AG04450 (cell line): ENCODE results near the gene IFIT2. TPM values are rescaled to one million over a fixed set of nuclear protein-coding genes. Genes with fewer than 3 reads are reported as not detected.
A peak's percentile ranks its signal among the peaks of the same experiment; 100 is the strongest.
"Not testable (repeated sequence)": the region's sequence is repeated elsewhere in the genome, so short reads cannot be mapped to it uniquely, and the experiment has no call there.

Experiments
- CTCF ChIA-PET: fragments of 300-600, 350-600 bp; formaldehyde crosslinking; extraction: SDS; loops from one replicate; lab custom pipeline; 2022; ENCODE audit warnings: antibody characterized with exemption, inconsistent platforms; lab: Charles Lee
- POLR2A ChIA-PET: fragments of 350-600 bp; formaldehyde crosslinking; extraction: SDS; loops from one replicate; lab custom pipeline; 2021; ENCODE audit warnings: antibody characterized with exemption, inconsistent platforms; lab: Yijun Ruan, JAX
- DNase-seq: peaks from one replicate; pipeline ENCODE4 v3.0.0-alpha.2; 2011; ENCODE audit warnings: low read depth, low spot score
- H3K27ac ChIP-seq: one replicate; pipeline ENCODE4 v1.5.1; 2012; ENCODE audit warnings: low read depth, low read length, control low read depth
- H3K27me3 ChIP-seq: one replicate; pipeline ENCODE4 v1.6.0; 2012; ENCODE audit warnings: low read length; ENCODE audit not compliant: control insufficient read depth, insufficient read depth
- H3K4me3 ChIP-seq: 2 replicates; pipeline ENCODE4 v1.5.1; 2011; ENCODE audit warnings: mild to moderate bottlenecking, low read depth, low read length, control low read depth
- H3K9me3 ChIP-seq: 2 replicates; pipeline ENCODE4 v1.5.1; 2012; ENCODE audit warnings: low read length; ENCODE audit not compliant: control insufficient read depth, insufficient read depth
- polyA plus RNA-seq: library from polyadenylated mRNA; depleted of rRNA; stranded (reverse); fragments of >200 nt; gene quantifications from 2 replicates; pipeline ENCODE4 v1.2.3, GENCODE V29; 2011
- TF ChIP-seq, protein P1 (sequence below): IDR thresholded peaks from 2 replicates; pipeline ENCODE4 v1.5.1; 2011; ENCODE audit warnings: low read depth, low read length, control low read depth, inconsistent platforms

The IFIT2 gene
- polyA plus RNA-seq, 1 experiment, result 3.8 TPM

DNA sequence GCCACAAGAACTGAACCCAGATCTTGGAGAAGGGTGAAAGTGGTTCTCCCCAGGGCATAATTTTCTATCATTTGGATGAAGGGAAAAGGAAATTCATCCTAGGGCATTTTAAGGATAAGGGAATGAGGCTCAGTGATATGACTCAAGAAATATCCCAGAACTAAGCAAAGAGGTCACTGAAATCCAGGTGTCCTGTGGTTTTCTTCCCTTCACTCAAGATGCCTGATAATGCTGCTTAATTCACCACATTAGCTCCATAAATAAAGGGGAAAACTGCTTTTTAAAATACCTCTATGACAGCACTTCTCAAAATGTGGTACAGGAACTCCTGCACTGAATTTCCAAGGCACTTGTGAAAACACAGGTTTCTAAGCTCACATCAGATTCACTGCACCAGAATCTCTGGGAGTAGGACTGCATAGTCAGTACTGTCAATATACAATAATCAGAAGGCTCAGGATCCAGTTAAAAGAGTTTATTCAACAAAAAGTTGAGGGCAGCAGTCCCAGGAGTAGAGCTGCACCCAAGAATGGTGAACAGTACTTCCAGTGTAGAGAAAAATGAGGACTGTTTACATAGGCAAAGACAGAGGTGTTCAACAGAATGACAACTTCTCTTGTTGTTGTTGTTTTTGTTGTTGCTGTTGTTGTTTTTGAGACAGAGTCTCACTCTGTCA, 28.8 kb downstream of the IFIT2 start:
- TF ChIP-seq, protein P1, sequence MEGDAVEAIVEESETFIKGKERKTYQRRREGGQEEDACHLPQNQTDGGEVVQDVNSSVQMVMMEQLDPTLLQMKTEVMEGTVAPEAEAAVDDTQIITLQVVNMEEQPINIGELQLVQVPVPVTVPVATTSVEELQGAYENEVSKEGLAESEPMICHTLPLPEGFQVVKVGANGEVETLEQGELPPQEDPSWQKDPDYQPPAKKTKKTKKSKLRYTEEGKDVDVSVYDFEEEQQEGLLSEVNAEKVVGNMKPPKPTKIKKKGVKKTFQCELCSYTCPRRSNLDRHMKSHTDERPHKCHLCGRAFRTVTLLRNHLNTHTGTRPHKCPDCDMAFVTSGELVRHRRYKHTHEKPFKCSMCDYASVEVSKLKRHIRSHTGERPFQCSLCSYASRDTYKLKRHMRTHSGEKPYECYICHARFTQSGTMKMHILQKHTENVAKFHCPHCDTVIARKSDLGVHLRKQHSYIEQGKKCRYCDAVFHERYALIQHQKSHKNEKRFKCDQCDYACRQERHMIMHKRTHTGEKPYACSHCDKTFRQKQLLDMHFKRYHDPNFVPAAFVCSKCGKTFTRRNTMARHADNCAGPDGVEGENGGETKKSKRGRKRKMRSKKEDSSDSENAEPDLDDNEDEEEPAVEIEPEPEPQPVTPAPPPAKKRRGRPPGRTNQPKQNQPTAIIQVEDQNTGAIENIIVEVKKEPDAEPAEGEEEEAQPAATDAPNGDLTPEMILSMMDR, result no peak
- CTCF ChIA-PET, result interaction anchor here (0.7 kb wide), 1 partner anchor 234 kb away, joined by 3 read pairs; no protein-coding TSS in a partner anchor
- Histone ChIP-seq H3K4me3 (no peak overlapping the region), H3K9me3 (no peaks in the 10 kb centered on the region), H3K27me3 (no peaks in the 10 kb centered on the region), H3K27ac (no peak overlapping the region)
- no peak for DNase-seq
- POLR2A ChIA-PET, result interaction anchor here (0.6 kb wide), 1 partner anchor 74 kb away, joined by 4 read pairs; no protein-coding TSS in a partner anchor

DNA sequence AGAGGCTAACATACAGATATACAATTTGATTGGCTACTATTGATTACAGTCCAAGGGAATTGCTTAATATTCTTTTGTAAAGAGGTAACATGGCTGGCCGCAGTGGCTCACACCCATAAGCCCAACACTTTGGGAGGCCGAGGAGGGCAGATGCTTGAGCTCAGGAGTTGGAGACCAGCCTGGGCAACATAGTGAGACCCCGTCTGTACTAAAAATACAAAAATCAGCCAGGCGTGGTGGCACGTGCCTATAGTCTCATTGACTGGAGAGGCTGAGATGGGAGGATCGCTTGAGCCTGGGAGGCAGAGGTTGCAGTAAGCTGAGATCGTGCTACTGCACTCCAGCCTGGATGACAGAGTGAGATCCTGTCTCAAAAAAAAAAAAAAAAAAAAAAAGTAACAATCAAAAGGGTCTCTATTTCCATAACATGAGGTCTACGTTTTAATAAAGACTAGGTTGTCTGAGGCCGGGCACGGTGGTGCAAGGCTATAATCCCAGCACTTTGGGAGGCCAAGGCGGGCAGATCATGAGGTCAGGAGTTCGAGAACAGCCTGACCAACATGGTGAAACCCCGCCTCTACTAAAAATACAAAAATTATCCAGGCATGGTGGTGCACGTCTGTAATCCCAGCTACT, 29.8 kb downstream of the IFIT2 start:
- DNase-seq, H3K9me3 ChIP-seq, H3K4me3 ChIP-seq, POLR2A ChIA-PET, H3K27ac ChIP-seq, H3K27me3 ChIP-seq: not testable (repeated sequence)
- CTCF ChIA-PET, result interaction anchor here (1.8 to 1.9 kb wide), 2 partner anchors 38 to 301 kb away, joined by 5 to 6 read pairs; no protein-coding TSS in a partner anchor

DNA sequence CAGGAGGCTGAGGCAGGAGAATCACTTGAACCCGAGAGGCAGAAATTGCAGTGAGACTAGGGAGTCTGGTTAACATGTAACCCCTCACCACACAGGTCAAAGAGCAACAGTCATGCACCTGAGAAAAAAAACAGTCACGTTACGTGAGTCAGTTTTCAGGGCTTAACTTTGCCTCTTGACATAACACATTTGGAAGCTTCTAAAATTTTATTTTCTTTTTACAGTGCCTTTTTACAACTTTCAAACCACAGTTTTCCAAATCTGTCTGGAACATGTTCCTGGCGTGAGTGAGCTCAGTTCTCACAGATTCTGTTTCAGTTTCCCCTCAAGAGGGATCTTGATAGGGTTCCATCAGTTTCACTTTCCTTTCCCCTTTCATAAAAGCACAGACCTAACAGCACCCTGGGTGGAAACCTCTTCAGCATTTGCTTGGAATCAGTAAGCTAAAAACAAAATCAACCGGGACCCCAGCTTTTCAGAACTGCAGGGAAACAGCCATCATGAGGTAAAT, 30.3 kb downstream of the IFIT2 start:
- H3K27ac ChIP-seq, result peak overlapping the region; percentile 23
- peak overlapping the region; percentile 42 for H3K4me3 ChIP-seq
- H3K9me3 ChIP-seq, result no peaks in the 10 kb centered on the region
- ChIA-PET CTCF (interaction anchor here (1.8 to 1.9 kb wide), 2 partner anchors 38 to 302 kb away, joined by 5 to 6 read pairs; no protein-coding TSS in a partner anchor), POLR2A (no interaction called here)
- no peaks in the 10 kb centered on the region for H3K27me3 ChIP-seq
- DNase-seq, result no peak
- TF ChIP-seq, protein P1, result no peak

DNA sequence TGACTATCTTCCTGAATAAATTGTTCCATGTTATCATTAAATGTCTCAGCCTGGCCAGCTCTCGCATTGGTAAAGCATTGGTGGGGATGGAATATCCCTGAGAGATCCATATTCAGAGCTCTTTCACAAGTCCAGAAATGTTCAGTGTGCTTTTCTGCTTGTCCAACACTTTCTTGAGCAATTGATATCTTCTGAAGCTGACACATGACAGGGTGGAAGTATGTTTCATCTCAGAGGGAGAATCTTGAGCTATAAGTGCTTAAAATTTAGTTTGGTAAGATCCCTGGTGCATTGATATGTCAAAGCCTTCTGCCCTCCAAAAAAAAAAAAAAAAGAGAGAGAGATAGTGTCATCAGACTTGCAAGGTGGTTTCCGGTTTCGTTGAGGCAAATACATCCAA, 33.4 kb downstream of the IFIT2 start:
- ChIA-PET CTCF (interaction anchor here (1.2 kb wide), 1 partner anchor 118 kb away, joined by 3 read pairs; no protein-coding TSS in a partner anchor), POLR2A (interaction anchor here (0.7 kb wide), 1 partner anchor 16 kb away, joined by 3 read pairs; no protein-coding TSS in a partner anchor)
- DNase-seq, result no peak
- Histone ChIP-seq H3K27ac (no peak overlapping the region), H3K4me3 (no peak overlapping the region), H3K27me3 (no peaks in the 10 kb centered on the region), H3K9me3 (no peaks in the 10 kb centered on the region)
- TF ChIP-seq, protein P1, result no peak

DNA sequence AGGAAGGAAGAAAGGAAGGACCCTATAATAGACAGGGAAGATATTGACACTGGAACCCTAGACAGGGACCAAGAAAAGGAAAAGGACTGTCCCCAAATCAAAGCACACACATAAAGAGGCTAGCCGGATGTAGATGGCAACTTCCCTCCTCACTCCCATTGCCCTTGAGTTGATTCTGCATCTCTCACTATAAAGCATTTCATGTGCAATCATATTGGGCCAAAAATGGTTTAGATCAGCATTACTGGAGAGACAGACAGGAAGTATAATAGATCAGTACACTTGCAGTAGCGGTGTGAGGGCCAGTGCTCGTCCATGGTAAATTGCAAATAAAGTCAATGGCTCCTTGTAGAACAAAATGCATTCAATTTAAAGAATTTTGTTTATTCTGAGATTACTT, 34.4 kb downstream of the IFIT2 start:
- no peaks in the 10 kb centered on the region for H3K27me3 ChIP-seq
- POLR2A ChIA-PET, result no interaction called here
- DNase-seq, result no peak
- TF ChIP-seq, protein P1, result no peak
- H3K4me3 ChIP-seq, result no peak overlapping the region
- CTCF ChIA-PET, result no interaction called here
- H3K9me3 ChIP-seq, result no peaks in the 10 kb centered on the region
- H3K27ac ChIP-seq, result no peak overlapping the region
